ENCODE results near the gene CELF1. TPM values are rescaled to one million over a fixed set of nuclear protein-coding genes. Genes with fewer than 3 reads are reported as not detected.
"Not testable (repeated sequence)": the region's sequence is repeated elsewhere in the genome, so short reads cannot be mapped to it uniquely, and the experiment has no call there.

CELF1 gene
- total and polyA plus RNA-seq, 7 experiments from 2014 or later = 41.1 to 148 (median 117) TPM

GRCh38 chr11:47564933-47565339 lies 12.0 kb upstream of the CELF1 start:
- Histone ChIP-seq H3K4me3 (ENCODE audit: low read length) (peak overlapping the region; percentile 88), H3K9me3 (ENCODE audit: control insufficient read depth in 2 of 3, low read length in 3 of 3) (no peaks in the 10 kb centered on the region), H3K27ac (ENCODE audit: low read depth, low read length) (peak overlapping the region; percentile 89), H3K36me3 (ENCODE audit: control insufficient read depth in 2 of 3, insufficient read depth in 3 of 3, low read length in 3 of 3) (peaks cover 0 to 3% (median 3%) of the 10 kb centered on the region in 3 experiments), H3K4me1 (ENCODE audit: control insufficient read depth in 2 of 2, insufficient read depth in 2 of 2, low read length in 2 of 2) (peaks cover 3 to 8% of the 10 kb centered on the region in 2 donors), H3K27me3 (ENCODE audit: control insufficient read depth in 2 of 2, insufficient read depth in 2 of 2, low read length in 2 of 2) (no peaks in the 10 kb centered on the region)
- H3K9me3 Mint-ChIP-seq = no peaks in the 10 kb centered on the region
- peak overlapping the region; percentile 75 to 87 (median 83) for H3K4me3 Mint-ChIP-seq
- H3K27me3 Mint-ChIP-seq = no peaks in the 10 kb centered on the region
- H3K27ac Mint-ChIP-seq = peak overlapping the region; percentile 66 to 94 (median 83)
- peaks cover 0 to 33% (median 24%) of the 10 kb centered on the region in 7 donors for H3K4me1 Mint-ChIP-seq
- ChIA-PET POLR2A (interaction anchor here (1.2 to 5.6 kb wide), 6 partner anchors 9 to 202 kb away, joined by 3 to 67 read pairs (median 4); partner anchors contain the start of genes CELF1, FNBP4, KBTBD4 and NDUFS3), CTCF (interaction anchor here (0.6 to 1.2 kb wide), 2 partner anchors 9 to 11 kb away, joined by 5 read pairs; no protein-coding TSS in a partner anchor)
- intact Hi-C loops (cut with micrococcal nuclease) = loop anchor here (1.0 kb wide), 3 partner anchors 12 to 202 kb away; partner anchors contain the start of genes CELF1 (in 2 of the 2), KBTBD4 (in 2 of the 2) and FNBP4 (in 1 of the 2)
- ATAC-seq (peak; percentile 3), DNase-seq (no peak)
- peaks cover 0 to 5% (median 0%) of the 10 kb centered on the region in 5 donors for H3K36me3 Mint-ChIP-seq

GRCh38 chr11:47564366-47564765 lies 11.4 kb upstream of the CELF1 start:
- POLR2A ChIA-PET = interaction anchor here (1.2 to 5.6 kb wide), 4 partner anchors 9 to 202 kb away, joined by 3 to 67 read pairs (median 22); partner anchors contain the start of genes CELF1, FNBP4, KBTBD4 and NDUFS3
- H3K36me3 Mint-ChIP-seq; ATAC-seq; H3K9me3 ChIP-seq (ENCODE audit: control insufficient read depth in 2 of 3, low read length in 3 of 3); H3K4me3 ChIP-seq (ENCODE audit: low read length); H3K27me3 Mint-ChIP-seq; H3K9me3 Mint-ChIP-seq; H3K27me3 ChIP-seq (ENCODE audit: control insufficient read depth in 2 of 2, insufficient read depth in 2 of 2, low read length in 2 of 2); DNase-seq; H3K36me3 ChIP-seq (ENCODE audit: control insufficient read depth in 2 of 3, insufficient read depth in 3 of 3, low read length in 3 of 3); intact Hi-C loops (cut with micrococcal nuclease); H3K4me1 ChIP-seq (ENCODE audit: control insufficient read depth in 2 of 2, insufficient read depth in 2 of 2, low read length in 2 of 2): not testable (repeated sequence)
- CTCF ChIA-PET = interaction anchor here (0.6 to 1.2 kb wide), 2 partner anchors 9 to 10 kb away, joined by 5 read pairs; no protein-coding TSS in a partner anchor
- peak overlapping the region; percentile 47 to 85 (median 69) for H3K4me3 Mint-ChIP-seq
- peaks cover 0 to 33% (median 24%) of the 10 kb centered on the region in 7 donors for H3K4me1 Mint-ChIP-seq
- peak overlapping the region; percentile 46 to 84 (median 80) for H3K27ac Mint-ChIP-seq
- peak overlapping the region; percentile 89 for H3K27ac ChIP-seq (ENCODE audit: low read depth, low read length)

- ATAC-seq; CTCF ChIA-PET; H3K36me3 Mint-ChIP-seq; intact Hi-C loops (cut with micrococcal nuclease); H3K27me3 Mint-ChIP-seq; H3K9me3 ChIP-seq (ENCODE audit: control insufficient read depth in 2 of 3, low read length in 3 of 3); DNase-seq; H3K27ac ChIP-seq (ENCODE audit: low read depth, low read length); H3K9me3 Mint-ChIP-seq; H3K36me3 ChIP-seq (ENCODE audit: control insufficient read depth in 2 of 3, insufficient read depth in 3 of 3, low read length in 3 of 3); H3K27me3 ChIP-seq (ENCODE audit: control insufficient read depth in 2 of 2, insufficient read depth in 2 of 2, low read length in 2 of 2); H3K4me1 ChIP-seq (ENCODE audit: control insufficient read depth in 2 of 2, insufficient read depth in 2 of 2, low read length in 2 of 2); H3K4me3 ChIP-seq (ENCODE audit: low read length): not testable (repeated sequence)
- POLR2A ChIA-PET = interaction anchor here (0.7 kb wide), 1 partner anchor 288 kb away, joined by 4 read pairs; no protein-coding TSS in a partner anchor
- peak overlapping the region in 2 of 9 donors; percentile 22 to 25 for H3K27ac Mint-ChIP-seq
- peaks cover 0 to 33% (median 22%) of the 10 kb centered on the region in 7 donors for H3K4me1 Mint-ChIP-seq
- peak overlapping the region in 1 of 10 donors; percentile 25 for H3K4me3 Mint-ChIP-seq
Measured at GRCh38 chr11:47562393-47562792, 9.5 kb upstream of the CELF1 start.

GRCh38 chr11:47560426-47560825 lies 7.5 kb upstream of the CELF1 start:
- no peaks in the 10 kb centered on the region for H3K9me3 ChIP-seq (ENCODE audit: control insufficient read depth in 2 of 3, low read length in 3 of 3)
- peak overlapping the region in 1 of 9 donors; percentile 1 for H3K27ac Mint-ChIP-seq
- no peak for DNase-seq
- no peaks in the 10 kb centered on the region for H3K27me3 ChIP-seq (ENCODE audit: control insufficient read depth in 2 of 2, insufficient read depth in 2 of 2, low read length in 2 of 2)
- no peaks in the 10 kb centered on the region for H3K4me1 ChIP-seq (ENCODE audit: control insufficient read depth in 2 of 2, insufficient read depth in 2 of 2, low read length in 2 of 2)
- ChIA-PET POLR2A (no interaction called here), CTCF (no interaction called here)
- H3K27me3 Mint-ChIP-seq = no peaks in the 10 kb centered on the region
- no peak overlapping the region for H3K27ac ChIP-seq (ENCODE audit: low read depth, low read length)
- no peaks in the 10 kb centered on the region for H3K9me3 Mint-ChIP-seq
- no peak for ATAC-seq
- H3K36me3 ChIP-seq (ENCODE audit: control insufficient read depth in 2 of 3, insufficient read depth in 3 of 3, low read length in 3 of 3) = no peaks in the 10 kb centered on the region
- H3K4me1 Mint-ChIP-seq = peaks cover 0 to 18% (median 12%) of the 10 kb centered on the region in 7 donors
- H3K4me3 Mint-ChIP-seq = no peak overlapping the region
- H3K4me3 ChIP-seq (ENCODE audit: low read length) = no peak overlapping the region
- intact Hi-C loops (cut with micrococcal nuclease) = no loop called here
- H3K36me3 Mint-ChIP-seq = no peaks in the 10 kb centered on the region

- Mint-ChIP-seq H3K9me3 (no peaks in the 10 kb centered on the region), H3K27ac (no peak overlapping the region), H3K27me3 (no peaks in the 10 kb centered on the region), H3K36me3 (no peaks in the 10 kb centered on the region), H3K4me3 (no peak overlapping the region), H3K4me1 (peaks cover 0 to 15% (median 9%) of the 10 kb centered on the region in 7 donors)
- Histone ChIP-seq H3K4me1 (ENCODE audit: control insufficient read depth in 2 of 2, insufficient read depth in 2 of 2, low read length in 2 of 2) (no peaks in the 10 kb centered on the region), H3K9me3 (ENCODE audit: control insufficient read depth in 2 of 3, low read length in 3 of 3) (no peaks in the 10 kb centered on the region), H3K4me3 (ENCODE audit: low read length) (no peak overlapping the region), H3K27ac (ENCODE audit: low read depth, low read length) (no peak overlapping the region), H3K27me3 (ENCODE audit: control insufficient read depth in 2 of 2, insufficient read depth in 2 of 2, low read length in 2 of 2) (no peaks in the 10 kb centered on the region), H3K36me3 (ENCODE audit: control insufficient read depth in 2 of 3, insufficient read depth in 3 of 3, low read length in 3 of 3) (no peaks in the 10 kb centered on the region)
- CTCF ChIA-PET = no interaction called here
- POLR2A ChIA-PET = interaction anchor here (1.5 kb wide), 1 partner anchor 20 kb away, joined by 5 read pairs; the partner anchor contains the start of genes KBTBD4 and NDUFS3
- ATAC-seq (no peak), DNase-seq (no peak)
- intact Hi-C loops (cut with micrococcal nuclease) = loop anchor here in 1 of 2 donors (10.0 kb wide), 3 partner anchors 714 to 1214 kb away; partner anchors contain the start of genes ATG13, CKAP5, DGKZ and HARBI1
Measured at GRCh38 chr11:47558695-47559094, 5.8 kb upstream of the CELF1 start.

GRCh38 chr11:47557004-47557403 lies 4.1 kb upstream of the CELF1 start:
- not testable (repeated sequence) for H3K9me3 Mint-ChIP-seq
- peaks cover 7 to 21% (median 13%) of the 10 kb centered on the region in 7 donors for H3K4me1 Mint-ChIP-seq
- intact Hi-C loops (cut with micrococcal nuclease) = loop anchor here in 1 of 2 donors (10.0 kb wide), 3 partner anchors 712 to 1212 kb away; partner anchors contain the start of genes ATG13, CKAP5, DGKZ and HARBI1

More at GRCh38 chr11:47557004-47557403, 4.1 kb upstream of the CELF1 start:
- H3K36me3 Mint-ChIP-seq; H3K27ac Mint-ChIP-seq; H3K27ac ChIP-seq (ENCODE audit: low read depth, low read length); H3K27me3 Mint-ChIP-seq; H3K4me3 ChIP-seq (ENCODE audit: low read length); H3K4me3 Mint-ChIP-seq; DNase-seq; H3K36me3 ChIP-seq (ENCODE audit: control insufficient read depth in 2 of 3, insufficient read depth in 3 of 3, low read length in 3 of 3); H3K4me1 ChIP-seq (ENCODE audit: control insufficient read depth in 2 of 2, insufficient read depth in 2 of 2, low read length in 2 of 2); H3K9me3 ChIP-seq (ENCODE audit: control insufficient read depth in 2 of 3, low read length in 3 of 3); H3K27me3 ChIP-seq (ENCODE audit: control insufficient read depth in 2 of 2, insufficient read depth in 2 of 2, low read length in 2 of 2); CTCF ChIA-PET; ATAC-seq: not testable (repeated sequence)
- POLR2A ChIA-PET = interaction anchor here (0.6 to 7.3 kb wide), 2 partner anchors 9 to 13 kb away, joined by 5 to 38 read pairs; partner anchors contain the start of gene PTPMT1
